Endothelial cell of umbilical vein (primary cell): ENCODE results near the gene TCAP. TPM values are rescaled to one million over a fixed set of nuclear protein-coding genes. Genes with fewer than 3 reads are reported as not detected.

Source experiments
- BruUV-seq: library from RNA; stranded (reverse); fragments of 400-500 nt; replicated peaks from 2 replicates; lab custom pipeline; 2021; lab: Mats Ljungman, UMichigan
- CTCF ChIA-PET: fragments of 300-600, 350-600 bp; sonication (Branson Sonifier 250); formaldehyde crosslinking; loops from one replicate; lab custom pipeline; 2021; ENCODE audit warnings: antibody characterized with exemption, inconsistent platforms; lab: Charles Lee
- POLR2A ChIA-PET: fragments of 300-600, 350-600 bp; sonication (Branson Sonifier 250); formaldehyde crosslinking; loops from one replicate; lab custom pipeline; 2021; ENCODE audit warnings: antibody characterized with exemption, inconsistent platforms; lab: Charles Lee
- DNase-seq: peaks from one replicate; pipeline ENCODE4 v3.0.0-alpha.2; 2011; ENCODE audit warnings: low read depth, low spot score
- FAIRE-seq: peaks from 2 replicates; lab custom pipeline; 2011; peaks lifted over from hg19 to GRCh38; lab: Jason Lieb, UNC
- H2AFZ ChIP-seq: 2 replicates; pipeline ENCODE4 v1.6.0; 2012; ENCODE audit warnings: low read depth, low read length, control low read depth, inconsistent platforms
- H3K27ac ChIP-seq: 2 replicates; pipeline ENCODE4 v1.5.1; 2011; ENCODE audit warnings: low read depth, mild to moderate bottlenecking, control low read depth, low read length, moderate library complexity; ENCODE audit not compliant: insufficient read depth
- H3K27me3 ChIP-seq, 2 experiments: 2 replicates each; pipeline versions ENCODE4 v1.6.0 to v1.6.1; 2011; ENCODE audit warnings: low read length in 2 of 2, mixed read lengths in 1 of 2; ENCODE audit not compliant: control insufficient read depth in 2 of 2, insufficient read depth in 2 of 2
- H3K36me3 ChIP-seq, 2 experiments: 2 replicates in 1 of 2; 3 replicates in 1 of 2; pipeline ENCODE4 v1.5.1; 2011; ENCODE audit warnings: low read length in 2 of 2, mild to moderate bottlenecking in 1 of 2, moderate library complexity in 1 of 2; ENCODE audit not compliant: control insufficient read depth in 2 of 2, insufficient read depth in 2 of 2; ENCODE audit errors: extremely low read depth in 1 of 2
- H3K4me1 ChIP-seq: 3 replicates; pipeline ENCODE4 v1.5.1; 2011; ENCODE audit warnings: mild to moderate bottlenecking, low read length; ENCODE audit not compliant: control insufficient read depth, insufficient read depth; ENCODE audit errors: extremely low read depth
- H3K4me2 ChIP-seq: 2 replicates; pipeline ENCODE4 v1.6.1; 2011; ENCODE audit warnings: low read length, control low read depth, mixed read lengths; ENCODE audit not compliant: insufficient read depth
- H3K4me3 ChIP-seq, 3 experiments: fragments of 200-600 bp in 1 of 3; sonication (generic), shearing (Covaris generic) in 1 of 3; replicated peaks in 1 of 3; 2 replicates each; pipeline ENCODE4 v1.5.1; 2011 to 2016; ENCODE audit warnings: control low read depth in 3 of 3, low read length in 3 of 3, mild to moderate bottlenecking in 2 of 3, inconsistent platforms in 1 of 3, low read depth in 1 of 3, moderate library complexity in 1 of 3; ENCODE audit not compliant: insufficient read depth in 1 of 3
- H3K79me2 ChIP-seq: 2 replicates; pipeline ENCODE4 v1.6.0; 2012; ENCODE audit warnings: low read length, inconsistent platforms; ENCODE audit not compliant: control insufficient read depth, insufficient read depth
- H3K9ac ChIP-seq: replicated peaks from 2 replicates; pipeline ENCODE3; 2011; ENCODE audit warnings: low read length, control low read depth; ENCODE audit not compliant: insufficient read depth; ENCODE audit errors: extremely low read depth
- H3K9me1 ChIP-seq: replicated peaks from 3 replicates; pipeline ENCODE4 v1.6.0; 2011; ENCODE audit warnings: mild to moderate bottlenecking, low read length; ENCODE audit not compliant: control insufficient read depth, insufficient read depth; ENCODE audit errors: extremely low read depth
- H3K9me3 ChIP-seq: replicated peaks from 2 replicates; pipeline ENCODE4 v1.5.1; 2012; ENCODE audit warnings: low read length, inconsistent platforms; ENCODE audit not compliant: control insufficient read depth, insufficient read depth
- H4K20me1 ChIP-seq: replicated peaks from 2 replicates; pipeline ENCODE3; 2011; ENCODE audit warnings: mild to moderate bottlenecking, low read length; ENCODE audit not compliant: control insufficient read depth, insufficient read depth; ENCODE audit errors: extremely low read depth
- CTCF ChIP-seq, 2 donors: IDR thresholded peaks; 1 replicate in 1 of 2; 2 replicates in 1 of 2; pipeline ENCODE4 v1.5.1; 2011; ENCODE audit warnings: low read length in 2 of 2, mild to moderate bottlenecking in 2 of 2, moderate library complexity in 2 of 2, control low read depth in 1 of 2, inconsistent platforms in 1 of 2, low read depth in 1 of 2; ENCODE audit not compliant: insufficient read depth in 1 of 2; ENCODE audit errors: extremely low read depth in 1 of 2
- EZH2 ChIP-seq: IDR thresholded peaks from 2 replicates; pipeline ENCODE4 v1.6.1; 2012; ENCODE audit warnings: borderline replicate concordance, low read depth, mild to moderate bottlenecking, moderate library complexity, low read length, inconsistent platforms; ENCODE audit not compliant: severe bottlenecking
- FOS ChIP-seq: IDR thresholded peaks from 2 replicates; pipeline ENCODE4 v1.6.1; 2011; ENCODE audit warnings: mild to moderate bottlenecking, low read length, moderate library complexity, borderline replicate concordance; ENCODE audit not compliant: insufficient read depth
- GATA2 ChIP-seq: IDR thresholded peaks from 2 replicates; pipeline ENCODE4 v1.7.0; 2011; ENCODE audit warnings: low read depth, mild to moderate bottlenecking, moderate library complexity, mixed read lengths, low read length; ENCODE audit not compliant: insufficient read length, insufficient read depth
- MAX ChIP-seq: IDR thresholded peaks from 2 replicates; pipeline ENCODE4 v1.6.1; 2011; ENCODE audit not compliant: insufficient read depth, insufficient read length
- MYC ChIP-seq: IDR thresholded peaks from one replicate; pipeline ENCODE4 v1.6.1; 2011; ENCODE audit warnings: mild to moderate bottlenecking, low read depth, low read length
- POLR2A ChIP-seq: IDR thresholded peaks from 2 replicates; pipeline ENCODE4 v1.6.1; 2012; ENCODE audit warnings: low read depth, mild to moderate bottlenecking, control low read depth, low read length
- dilution Hi-C: fragments of 300-500 bp; cut with MboI; formaldehyde crosslinking; loops from one replicate; pipeline ENCODE4 v1.15.0; 2019; ENCODE audit warnings: low sequenced_read_pairs; ENCODE audit not compliant: extremely low pct_ligation_motif_present
- intact Hi-C: fragments of 100-400 bp; cut with micrococcal nuclease; formaldehyde crosslinking; loops from one replicate; pipeline ENCODE4 v1.10.0; 2022
- polyA plus RNA-seq, 4 experiments: library from polyadenylated mRNA; depleted of rRNA in 3 of 4; stranded (reverse) in 3 of 4; unstranded in 1 of 4; fragments of >200 nt; gene quantifications; 2 replicates each; pipeline versions ENCODE4 v1.2.1 to v1.2.3, GENCODE V29; 2011 to 2012; ENCODE audit warnings: missing spikeins in 1 of 4
- total RNA-seq: library from RNA; stranded (reverse); gene quantifications from 2 replicates; pipeline ENCODE4 v1.2.3, GENCODE V29; 2021

TCAP gene
- total and polyA plus RNA-seq, 2 donors (not counting 3 experiments of a cell fraction or from before 2014, with no cell fraction given), result 0.51 to 0.93 TPM

- FAIRE-seq (no peak), DNase-seq (no peak)
- no peak overlapping the region for H2AFZ ChIP-seq
- no peak overlapping the region for H3K27ac ChIP-seq
- H3K9me3 ChIP-seq, result no peaks in the 10 kb centered on the region
- no peaks in the 10 kb centered on the region for H4K20me1 ChIP-seq
- peaks cover 4% of the 10 kb centered on the region for H3K4me1 ChIP-seq
- TF ChIP-seq MYC (no peak), MAX (no peak), GATA2 (no peak), CTCF (IDR thresholded peaks at IDR 0.05; ENCODE audit: extremely low read depth in 1 of 2, insufficient read depth in 1 of 2, low read depth in 1 of 2, low read length in 2 of 2) (no peak), POLR2A (no peak), EZH2 (no peak), FOS (no peak)
- H3K9me1 ChIP-seq, result no peaks in the 10 kb centered on the region
- CTCF ChIA-PET, result interaction anchor here (1.2 to 6.4 kb wide), 7 partner anchors 8 to 98 kb away, joined by 3 to 141 read pairs (median 7); partner anchors contain the start of gene MIEN1
- BruUV-seq, result no TSS peak
- no peak overlapping the region for H3K4me2 ChIP-seq
- H3K36me3 ChIP-seq, result no peaks in the 10 kb centered on the region
- intact Hi-C loops (no loop called here), dilution Hi-C loops (loop anchor here (10.0 kb wide), 1 partner anchor 112 kb away; no protein-coding TSS in a partner anchor)
- H3K27me3 ChIP-seq, result peaks cover 28 to 40% of the 10 kb centered on the region in 2 experiments
- POLR2A ChIA-PET, result no interaction called here
- no peak overlapping the region for H3K4me3 ChIP-seq
- H3K9ac ChIP-seq, result no peak overlapping the region
- H3K79me2 ChIP-seq, result no peaks in the 10 kb centered on the region
Observed at GRCh38 chr17:39632153-39632941, 32.8 kb upstream of the TCAP start.
